Esophagus muscularis mucosa (tissue), 4 donors: Measurements from ENCODE around the gene BBS9. TPM values are rescaled to one million over a fixed set of nuclear protein-coding genes. Genes with fewer than 3 reads are reported as not detected.

Source experiments
- DNase-seq: peaks from one replicate; pipeline ENCODE4 v3.0.0-alpha.2; 2017; ENCODE audit errors: extremely low spot score
- H3K27ac ChIP-seq, 4 donors: fragments of 200-600 bp; sonication (generic); replicated peaks in 1 of 4; 1 replicate in 3 of 4; 2 replicates in 1 of 4; pipeline ENCODE4 v1.5.1; 2016 to 2019; ENCODE audit warnings: mild to moderate bottlenecking in 1 of 4
- H3K27me3 ChIP-seq, 4 donors: fragments of 200-600 bp; sonication (generic); one replicate each; pipeline versions ENCODE4 v1.5.1 to v1.6.0; 2016 to 2019
- H3K36me3 ChIP-seq, 4 donors: fragments of 200-600 bp; sonication (generic); one replicate each; pipeline ENCODE4 v1.5.1; 2016 to 2019
- H3K4me1 ChIP-seq, 4 donors: fragments of 200-600 bp; sonication (generic); one replicate each; pipeline ENCODE4 v1.5.1; 2016 to 2019
- H3K4me3 ChIP-seq, 4 donors: fragments of 200-600 bp; sonication (generic); 1 replicate in 2 of 4; 2 replicates in 2 of 4; pipeline ENCODE4 v1.5.1; 2016 to 2019; ENCODE audit warnings: mild to moderate bottlenecking in 4 of 4, moderate library complexity in 1 of 4
- H3K9me3 ChIP-seq, 4 donors: fragments of 200-600 bp; sonication (generic); 1 replicate in 3 of 4; 2 replicates in 1 of 4; pipeline ENCODE4 v1.5.1; 2016 to 2019
- EP300 ChIP-seq: sonication (generic); formaldehyde crosslinking; IDR thresholded peaks from one replicate; pipeline ENCODE4 v1.6.1; 2017; ENCODE audit warnings: antibody characterized with exemption
- POLR2A ChIP-seq: fragments of 450-650 bp; IDR thresholded peaks from one replicate; pipeline ENCODE4 v1.6.1; 2017; ENCODE audit warnings: antibody characterized with exemption, moderate library complexity, mild to moderate bottlenecking, low read depth
- POLR2AphosphoS5 ChIP-seq, 2 donors: sonication (generic); formaldehyde crosslinking; IDR thresholded peaks; one replicate each; pipeline ENCODE4 v1.6.1; 2017; ENCODE audit warnings: antibody characterized with exemption in 2 of 2
- WGBS: methylation state at CpG from one replicate; pipeline ENCODE4 v1.1.5; 2018; 5-methylcytosine and 5-hydroxymethylcytosine counted together
- intact Hi-C: fragments of 100-400 bp; cut with DNase I; formaldehyde crosslinking; loops from one replicate; pipeline ENCODE4 v1.15.1; 2023
- total RNA-seq, 4 donors: library from RNA; depleted of rRNA; stranded (reverse); fragments of >200 nt; gene quantifications; one replicate each; pipeline versions ENCODE4 v1.1.0 to v1.2.1, GENCODE V29; 2016
- TF ChIP-seq, protein P1 (sequence below), 3 experiments: fragments of 200-600 bp in 2 of 3; fragments of 450-650 bp in 1 of 3; sonication (generic) in 2 of 3; IDR thresholded peaks; one replicate each; pipeline ENCODE4 v1.5.1; 2017 to 2019; ENCODE audit warnings: antibody characterized with exemption in 3 of 3, mild to moderate bottlenecking in 2 of 3, moderate library complexity in 1 of 3

BBS9 gene
- total RNA-seq, 4 donors from 2014 or later = 14.7 to 20.8 (median 16.3) TPM

DNA sequence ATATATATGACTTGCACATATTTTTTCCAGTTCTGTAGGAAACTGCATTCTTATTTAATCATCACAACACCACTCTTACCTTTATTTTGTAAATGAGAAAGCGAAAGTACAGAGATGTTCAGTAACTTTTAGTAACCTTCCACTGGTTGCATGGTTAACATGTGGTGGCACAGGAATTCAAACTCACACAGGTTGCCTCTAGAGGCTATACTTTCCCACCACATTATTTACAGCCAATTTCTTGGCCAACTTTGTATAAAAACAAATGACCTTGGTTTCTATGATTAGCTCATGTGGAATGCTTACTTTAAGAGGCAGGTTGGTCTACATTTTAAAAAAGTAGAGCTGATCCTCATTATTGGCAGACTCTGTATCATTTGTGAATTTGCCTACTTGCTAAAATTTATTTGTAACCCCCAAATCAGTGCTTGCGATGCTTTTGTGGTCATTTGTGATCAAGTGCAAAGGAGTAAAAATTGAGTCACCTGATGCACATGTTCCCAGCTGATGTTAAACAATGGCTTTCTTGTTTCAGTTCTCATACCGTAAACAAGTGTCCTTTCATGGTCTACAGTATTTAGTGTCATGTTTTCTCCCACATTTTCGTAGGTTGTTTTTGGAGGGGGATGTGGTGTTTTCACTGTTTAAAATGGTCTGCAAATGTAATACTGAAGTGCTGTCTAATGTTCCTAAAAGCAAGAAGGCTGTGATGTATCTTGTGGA is 14.8 kb downstream of the BBS9 start:
- DNase-seq = no peak
- H3K4me3 ChIP-seq = no peak overlapping the region
- no peaks in the 10 kb centered on the region for H3K9me3 ChIP-seq
- H3K27ac ChIP-seq = no peak overlapping the region
- no peaks in the 10 kb centered on the region for H3K4me1 ChIP-seq
- H3K27me3 ChIP-seq = no peaks in the 10 kb centered on the region
- TF ChIP-seq EP300 (no peak), POLR2AphosphoS5 (IDR thresholded peaks at IDR 0.05) (no peak), POLR2A (no peak)
- TF ChIP-seq, protein P1, sequence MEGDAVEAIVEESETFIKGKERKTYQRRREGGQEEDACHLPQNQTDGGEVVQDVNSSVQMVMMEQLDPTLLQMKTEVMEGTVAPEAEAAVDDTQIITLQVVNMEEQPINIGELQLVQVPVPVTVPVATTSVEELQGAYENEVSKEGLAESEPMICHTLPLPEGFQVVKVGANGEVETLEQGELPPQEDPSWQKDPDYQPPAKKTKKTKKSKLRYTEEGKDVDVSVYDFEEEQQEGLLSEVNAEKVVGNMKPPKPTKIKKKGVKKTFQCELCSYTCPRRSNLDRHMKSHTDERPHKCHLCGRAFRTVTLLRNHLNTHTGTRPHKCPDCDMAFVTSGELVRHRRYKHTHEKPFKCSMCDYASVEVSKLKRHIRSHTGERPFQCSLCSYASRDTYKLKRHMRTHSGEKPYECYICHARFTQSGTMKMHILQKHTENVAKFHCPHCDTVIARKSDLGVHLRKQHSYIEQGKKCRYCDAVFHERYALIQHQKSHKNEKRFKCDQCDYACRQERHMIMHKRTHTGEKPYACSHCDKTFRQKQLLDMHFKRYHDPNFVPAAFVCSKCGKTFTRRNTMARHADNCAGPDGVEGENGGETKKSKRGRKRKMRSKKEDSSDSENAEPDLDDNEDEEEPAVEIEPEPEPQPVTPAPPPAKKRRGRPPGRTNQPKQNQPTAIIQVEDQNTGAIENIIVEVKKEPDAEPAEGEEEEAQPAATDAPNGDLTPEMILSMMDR (IDR thresholded peaks at IDR 0.05) = no peak
- intact Hi-C loops = no loop called here
- H3K36me3 ChIP-seq = no peaks in the 10 kb centered on the region
- 63% methylated on average over 4 of the region's 4 CpGs for WGBS

DNA sequence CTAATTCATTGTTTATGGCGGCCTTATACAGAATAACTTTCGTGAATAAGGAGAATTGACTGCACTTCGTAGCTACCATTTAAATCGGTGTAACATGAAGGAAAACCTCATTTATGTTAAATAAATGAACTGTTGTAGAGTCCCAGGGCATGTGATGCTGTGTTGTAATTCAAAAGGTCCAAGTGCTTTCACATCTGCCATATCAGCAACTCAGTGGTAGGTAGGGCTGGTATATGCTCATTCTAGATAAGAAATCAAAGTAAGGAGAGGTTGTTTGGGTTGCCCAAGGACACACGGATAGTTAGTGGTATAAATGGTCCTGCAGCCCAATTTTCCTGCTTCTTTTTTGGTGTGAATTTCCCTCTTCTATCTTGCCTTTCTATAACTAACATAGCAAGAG is 15.8 kb downstream of the BBS9 start:
- H3K4me3 ChIP-seq = no peak overlapping the region
- 94% methylated on average over 5 of the region's 5 CpGs for WGBS
- TF ChIP-seq POLR2AphosphoS5 (IDR thresholded peaks at IDR 0.05) (no peak), EP300 (no peak), POLR2A (no peak)
- TF ChIP-seq, protein P1 (IDR thresholded peaks at IDR 0.05) = no peak
- no peaks in the 10 kb centered on the region for H3K9me3 ChIP-seq
- H3K27ac ChIP-seq = no peak overlapping the region
- no peaks in the 10 kb centered on the region for H3K36me3 ChIP-seq
- no peaks in the 10 kb centered on the region for H3K27me3 ChIP-seq
- no peaks in the 10 kb centered on the region for H3K4me1 ChIP-seq
- intact Hi-C loops = no loop called here
- DNase-seq = no peak

DNA sequence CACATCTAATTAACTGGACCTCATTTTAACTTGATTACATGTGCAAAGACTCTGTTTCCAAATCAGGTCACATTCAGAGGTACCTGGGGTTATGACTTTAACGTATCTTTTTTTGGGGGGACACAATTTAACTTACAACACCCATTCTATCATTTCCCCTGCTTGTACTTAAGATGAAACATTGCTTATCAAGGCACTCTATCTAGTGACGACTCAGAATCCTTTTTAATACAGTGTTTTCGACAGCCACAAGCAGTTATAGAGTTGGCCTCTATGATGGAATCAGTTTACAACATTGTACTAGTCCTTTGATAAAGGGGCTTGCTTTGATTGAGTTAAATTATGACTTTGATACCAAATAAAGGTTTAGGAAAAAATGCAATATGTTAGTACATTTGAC is 22.7 kb downstream of the BBS9 start:
- peaks cover 0 to 6% (median 5%) of the 10 kb centered on the region in 4 donors for H3K4me1 ChIP-seq
- no peaks in the 10 kb centered on the region for H3K27me3 ChIP-seq
- H3K27ac ChIP-seq = no peak overlapping the region
- intact Hi-C loops = no loop called here
- no peak overlapping the region for H3K4me3 ChIP-seq
- no peaks in the 10 kb centered on the region for H3K9me3 ChIP-seq
- peaks cover 0 to 12% (median 6%) of the 10 kb centered on the region in 4 donors for H3K36me3 ChIP-seq
- WGBS = 74% methylated on average over 3 of the region's 3 CpGs
- DNase-seq = no peak
- TF ChIP-seq POLR2AphosphoS5 (IDR thresholded peaks at IDR 0.05) (no peak), EP300 (no peak), POLR2A (no peak)
- TF ChIP-seq, protein P1 (IDR thresholded peaks at IDR 0.05) = no peak

DNA sequence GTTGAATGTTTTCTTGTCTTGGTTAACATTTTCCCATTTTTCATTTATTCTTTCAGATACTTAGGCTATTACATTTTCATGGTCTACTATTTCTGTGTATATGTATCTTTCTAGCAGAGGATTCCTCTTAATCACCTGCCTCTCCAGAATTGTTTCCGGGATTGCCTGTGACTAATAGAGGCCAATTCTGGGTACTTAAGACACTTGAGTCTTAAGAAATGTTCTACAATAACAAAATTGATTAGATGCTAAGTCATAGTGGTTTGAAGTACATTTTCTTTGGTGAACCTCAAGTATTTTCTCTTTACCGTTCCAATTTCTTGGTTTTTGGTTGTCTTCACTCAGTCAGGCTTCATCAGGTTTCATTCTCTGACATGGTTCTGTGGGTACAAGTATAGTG is 26.4 kb downstream of the BBS9 start:
- TF ChIP-seq, protein P1 (IDR thresholded peaks at IDR 0.05) = no peak
- no peak for TF ChIP-seq POLR2A
- TF ChIP-seq POLR2AphosphoS5 (IDR thresholded peaks at IDR 0.05) = no peak
- no peak for TF ChIP-seq EP300
- Histone ChIP-seq H3K27ac (no peak overlapping the region), H3K27me3 (no peaks in the 10 kb centered on the region), H3K4me3 (no peak overlapping the region), H3K36me3 (peaks cover 0 to 12% (median 6%) of the 10 kb centered on the region in 4 donors), H3K9me3 (no peaks in the 10 kb centered on the region), H3K4me1 (peaks cover 0 to 17% (median 15%) of the 10 kb centered on the region in 4 donors)
- intact Hi-C loops = no loop called here
- 73% methylated on average over 2 of the region's 2 CpGs for WGBS
- no peak for DNase-seq
